ENCODE results near the gene NPTX1.

Gene NPTX1

GRCh38 chr17:80427366-80428282 lies 48.8 kb downstream of the NPTX1 start:
- no peak for DNase-seq (ENCODE audit: low read depth in 2 of 2)

- DNase-seq (ENCODE audit: low read depth in 2 of 2): peak; percentile 84 to 88
These were observed 49.6 kb downstream of the NPTX1 start for GRCh38 chr17:80426671-80427326.

- no peak for DNase-seq (ENCODE audit: low read depth in 2 of 2)
These were observed 50.5 kb downstream of the NPTX1 start for GRCh38 chr17:80425835-80426426.

- no peak for DNase-seq (ENCODE audit: low read depth in 2 of 2)
These were observed 51.3 kb downstream of the NPTX1 start for GRCh38 chr17:80424878-80425765.

GRCh38 chr17:80424261-80424660 lies 52.1 kb downstream of the NPTX1 start:
- DNase-seq (ENCODE audit: low read depth in 2 of 2): no peak

- no peak for DNase-seq (ENCODE audit: low read depth in 2 of 2)
These were observed 52.7 kb downstream of the NPTX1 start for GRCh38 chr17:80423536-80424225.

GRCh38 chr17:80422981-80423380 lies 53.4 kb downstream of the NPTX1 start:
- no peak for DNase-seq (ENCODE audit: low read depth in 2 of 2)

- DNase-seq (ENCODE audit: low read depth in 2 of 2): no peak
These were observed 54.1 kb downstream of the NPTX1 start for GRCh38 chr17:80422276-80422675.

GRCh38 chr17:80421381-80422090 lies 54.9 kb downstream of the NPTX1 start:
- no peak for DNase-seq (ENCODE audit: low read depth in 2 of 2)

GRCh38 chr17:80419255-80419654 lies 57.2 kb downstream of the NPTX1 start:
- DNase-seq (ENCODE audit: low read depth in 2 of 2): no peak

GRCh38 chr17:80418589-80418988 lies 57.8 kb downstream of the NPTX1 start:
- DNase-seq (ENCODE audit: low read depth in 2 of 2): no peak

All from stimulated activated CD4-positive, alpha-beta T cell treated with anti-CD3 and anti-CD28 coated beads, Interleukin-1b, Interleukin-23, amount 100 ng/mL, for 4 hours (primary cell).